Gastroesophageal sphincter (tissue), 4 donors: ENCODE results near the gene VSTM5. TPM values are rescaled to one million over a fixed set of nuclear protein-coding genes. Genes with fewer than 3 reads are reported as not detected.
A peak's percentile ranks its signal among the peaks of the same experiment; 100 is the strongest.
"Not testable (repeated sequence)": the region's sequence is repeated elsewhere in the genome, so short reads cannot be mapped to it uniquely, and the experiment has no call there.

Experiments used
- ATAC-seq: fragments of 150-250 bp; one replicate; pipeline ENCODE4 v1.9.1; 2016; ENCODE audit warnings: mild to moderate bottlenecking, moderate library complexity
- H3K27ac ChIP-seq, 4 donors: fragments of 200-600 bp; sonication (generic) in 3 of 4; 1 replicate in 3 of 4; 2 replicates in 1 of 4; pipeline ENCODE4 v1.5.1; 2016 to 2019
- H3K27me3 ChIP-seq: fragments of 200-600 bp; sonication (generic); one replicate; pipeline ENCODE4 v1.5.1; 2019
- H3K36me3 ChIP-seq, 2 donors: fragments of 200-600 bp; sonication (generic); one replicate each; pipeline ENCODE4 v1.5.1; 2019; ENCODE audit warnings: control low read depth in 1 of 2
- H3K4me1 ChIP-seq, 3 donors: fragments of 200-600 bp; sonication (generic); 1 replicate in 2 of 3; 2 replicates in 1 of 3; pipeline ENCODE4 v1.5.1; 2016 to 2019; ENCODE audit warnings: control low read depth in 2 of 3
- H3K4me3 ChIP-seq, 2 donors: fragments of 200-600 bp; sonication (generic); one replicate each; pipeline ENCODE4 v1.5.1; 2019; ENCODE audit warnings: mild to moderate bottlenecking in 1 of 2, moderate library complexity in 1 of 2
- H3K9me3 ChIP-seq, 3 donors: fragments of 200-600 bp; sonication (generic); one replicate each; pipeline ENCODE4 v1.5.1; 2017 to 2019; ENCODE audit warnings: control low read depth in 2 of 3
- EP300 ChIP-seq: sonication (generic); formaldehyde crosslinking; IDR thresholded peaks from one replicate; pipeline ENCODE4 v1.6.1; 2017; ENCODE audit warnings: antibody characterized with exemption, mild to moderate bottlenecking
- POLR2A ChIP-seq, 2 donors: fragments of 450-650 bp; IDR thresholded peaks; one replicate each; pipeline ENCODE4 v1.6.1; 2017; ENCODE audit warnings: antibody characterized with exemption in 2 of 2, mild to moderate bottlenecking in 2 of 2, moderate library complexity in 1 of 2
- POLR2AphosphoS5 ChIP-seq: sonication (generic); formaldehyde crosslinking; IDR thresholded peaks from one replicate; pipeline ENCODE4 v1.6.1; 2017; ENCODE audit warnings: antibody characterized with exemption
- WGBS, 2 donors: methylation state at CpG; one replicate each; pipeline ENCODE4 v1.1.5; 2018; ENCODE audit warnings: low coverage in 1 of 2; 5-methylcytosine and 5-hydroxymethylcytosine counted together
- total RNA-seq, 4 donors: library from RNA; depleted of rRNA; stranded (reverse); fragments of >200 nt; gene quantifications; one replicate each; pipeline ENCODE4 v1.1.0, GENCODE V29; 2016
- TF ChIP-seq, protein P1 (sequence below), 4 experiments: fragments of 200-600 bp in 2 of 4; fragments of 450-650 bp in 2 of 4; sonication (generic) in 1 of 4; IDR thresholded peaks; one replicate each; pipeline ENCODE4 v1.5.1; 2017 to 2019; ENCODE audit warnings: antibody characterized with exemption in 4 of 4, mild to moderate bottlenecking in 2 of 4, moderate library complexity in 2 of 4

The VSTM5 gene
- total RNA-seq, 4 donors from 2014 or later, result 0.13 TPM; not detected in 3

- Histone ChIP-seq H3K4me3 (peak overlapping the region; percentile 62 to 93), H3K36me3 (peaks cover 0 to 10% of the 10 kb centered on the region in 2 donors), H3K27me3 (no peaks in the 10 kb centered on the region), H3K27ac (peak overlapping the region in 3 of 4 donors; percentile 95 to 97 (median 95)), H3K9me3 (no peaks in the 10 kb centered on the region), H3K4me1 (peaks cover 9 to 44% (median 13%) of the 10 kb centered on the region in 3 donors)
- WGBS, 2 donors, result 0 to 1% methylated on average over 10 of the region's 10 CpGs
- peak; percentile 58 for ATAC-seq
- TF ChIP-seq EP300 (no peak), POLR2AphosphoS5 (no peak), POLR2A (IDR thresholded peaks at IDR 0.05) (no peak)
- TF ChIP-seq, protein P1, sequence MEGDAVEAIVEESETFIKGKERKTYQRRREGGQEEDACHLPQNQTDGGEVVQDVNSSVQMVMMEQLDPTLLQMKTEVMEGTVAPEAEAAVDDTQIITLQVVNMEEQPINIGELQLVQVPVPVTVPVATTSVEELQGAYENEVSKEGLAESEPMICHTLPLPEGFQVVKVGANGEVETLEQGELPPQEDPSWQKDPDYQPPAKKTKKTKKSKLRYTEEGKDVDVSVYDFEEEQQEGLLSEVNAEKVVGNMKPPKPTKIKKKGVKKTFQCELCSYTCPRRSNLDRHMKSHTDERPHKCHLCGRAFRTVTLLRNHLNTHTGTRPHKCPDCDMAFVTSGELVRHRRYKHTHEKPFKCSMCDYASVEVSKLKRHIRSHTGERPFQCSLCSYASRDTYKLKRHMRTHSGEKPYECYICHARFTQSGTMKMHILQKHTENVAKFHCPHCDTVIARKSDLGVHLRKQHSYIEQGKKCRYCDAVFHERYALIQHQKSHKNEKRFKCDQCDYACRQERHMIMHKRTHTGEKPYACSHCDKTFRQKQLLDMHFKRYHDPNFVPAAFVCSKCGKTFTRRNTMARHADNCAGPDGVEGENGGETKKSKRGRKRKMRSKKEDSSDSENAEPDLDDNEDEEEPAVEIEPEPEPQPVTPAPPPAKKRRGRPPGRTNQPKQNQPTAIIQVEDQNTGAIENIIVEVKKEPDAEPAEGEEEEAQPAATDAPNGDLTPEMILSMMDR (IDR thresholded peaks at IDR 0.05), result no peak
These were observed 66.7 kb downstream of the VSTM5 start for GRCh38 chr11:93783765-93784144.

- Histone ChIP-seq H3K9me3 (no peaks in the 10 kb centered on the region), H3K36me3 (peaks cover 0 to 6% of the 10 kb centered on the region in 2 donors), H3K4me3 (peak overlapping the region; percentile 62 to 93), H3K27ac (peak overlapping the region in 3 of 4 donors; percentile 95 to 97 (median 95)), H3K27me3 (no peaks in the 10 kb centered on the region), H3K4me1 (peaks cover 9 to 40% (median 13%) of the 10 kb centered on the region in 3 donors)
- ATAC-seq, result no peak
- 22 to 45% methylated on average over 4 to 7 of the region's 7 CpGs for WGBS, 2 donors
- TF ChIP-seq POLR2AphosphoS5 (no peak), EP300 (no peak), POLR2A (IDR thresholded peaks at IDR 0.05) (no peak)
- TF ChIP-seq, protein P1 (IDR thresholded peaks at IDR 0.05), result no peak
These were observed 67.1 kb downstream of the VSTM5 start for GRCh38 chr11:93783362-93783761.

- Histone ChIP-seq H3K27me3 (no peaks in the 10 kb centered on the region), H3K36me3 (no peaks in the 10 kb centered on the region), H3K9me3 (no peaks in the 10 kb centered on the region), H3K27ac (no peak overlapping the region), H3K4me1 (no peaks in the 10 kb centered on the region), H3K4me3 (no peak overlapping the region)
- WGBS, 2 donors, result 38 to 72% methylated on average over 2 of the region's 2 CpGs
- no peak for TF ChIP-seq EP300
- no peak for TF ChIP-seq POLR2A (IDR thresholded peaks at IDR 0.05)
- no peak for TF ChIP-seq POLR2AphosphoS5
- TF ChIP-seq, protein P1 (IDR thresholded peaks at IDR 0.05), result no peak
- ATAC-seq, result no peak
These were observed 75.1 kb downstream of the VSTM5 start for GRCh38 chr11:93775289-93775688.

DNA sequence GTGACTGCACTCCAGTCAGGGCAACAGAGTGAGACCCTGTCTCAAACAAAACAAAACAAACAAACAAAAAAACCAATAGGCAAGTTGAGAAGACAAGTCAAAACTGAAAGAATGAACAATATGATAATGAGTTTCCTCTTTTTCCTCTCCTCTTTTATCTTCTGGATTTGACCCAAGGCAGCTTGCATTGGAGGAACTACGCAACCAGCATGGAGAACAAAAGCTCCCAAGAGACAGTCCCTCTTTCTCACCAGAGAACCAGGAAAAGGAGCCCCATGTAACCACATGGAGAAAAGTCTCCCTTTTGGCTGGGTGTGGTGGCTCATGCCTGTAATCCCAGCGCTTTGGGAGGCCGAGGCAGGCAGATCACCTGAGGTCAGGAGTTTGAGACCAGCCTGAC is 75.9 kb downstream of the VSTM5 start:
- WGBS, 2 donors, result 86% methylated on average over 1 of the region's 3 CpGs; no CpG with 5 or more reads in 1 of the 2 donors
- not testable (repeated sequence) for ATAC-seq, H3K36me3 ChIP-seq, H3K4me1 ChIP-seq, H3K4me3 ChIP-seq, H3K9me3 ChIP-seq, H3K27ac ChIP-seq, H3K27me3 ChIP-seq

DNA sequence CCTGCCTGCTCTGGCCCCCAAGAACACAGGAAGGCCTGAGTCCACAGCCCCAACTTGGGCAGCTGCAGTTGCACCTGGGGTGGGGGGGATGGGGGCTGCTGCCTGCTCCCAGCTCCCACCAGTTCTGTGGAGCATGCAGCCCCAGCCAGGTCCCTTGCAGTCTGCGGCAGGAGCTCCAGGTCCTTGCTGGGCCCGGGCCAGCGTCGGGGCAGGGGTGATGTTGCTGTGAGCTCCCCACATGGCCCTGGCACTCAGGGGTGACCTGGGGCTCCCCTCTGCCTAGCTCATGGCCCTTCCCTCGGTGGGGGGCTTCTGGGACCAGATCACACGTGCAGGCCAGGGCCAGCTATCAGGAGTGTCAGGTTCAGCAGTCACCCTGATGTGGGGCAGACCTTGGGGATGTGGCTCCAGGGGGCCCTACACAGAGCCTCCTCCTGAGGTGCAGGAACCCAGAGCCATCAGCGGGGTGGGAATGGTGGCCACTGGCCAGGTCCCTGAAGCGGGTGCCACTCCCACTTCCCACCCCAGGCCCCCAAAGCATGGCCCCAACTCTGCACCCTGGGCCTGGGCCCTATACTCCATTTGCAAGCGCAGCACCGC is 76.7 kb downstream of the VSTM5 start:
- 100% methylated on average over 2 of the region's 10 CpGs; no CpG with 5 or more reads in 1 of the 2 donors for WGBS, 2 donors
- H3K27me3 ChIP-seq, result no peaks in the 10 kb centered on the region
- no peak for ATAC-seq
- no peaks in the 10 kb centered on the region for H3K9me3 ChIP-seq
- no peaks in the 10 kb centered on the region for H3K36me3 ChIP-seq
- H3K27ac ChIP-seq, result no peak overlapping the region
- TF ChIP-seq EP300 (no peak), POLR2AphosphoS5 (no peak)
- no peaks in the 10 kb centered on the region for H3K4me1 ChIP-seq
- no peak overlapping the region for H3K4me3 ChIP-seq

DNA sequence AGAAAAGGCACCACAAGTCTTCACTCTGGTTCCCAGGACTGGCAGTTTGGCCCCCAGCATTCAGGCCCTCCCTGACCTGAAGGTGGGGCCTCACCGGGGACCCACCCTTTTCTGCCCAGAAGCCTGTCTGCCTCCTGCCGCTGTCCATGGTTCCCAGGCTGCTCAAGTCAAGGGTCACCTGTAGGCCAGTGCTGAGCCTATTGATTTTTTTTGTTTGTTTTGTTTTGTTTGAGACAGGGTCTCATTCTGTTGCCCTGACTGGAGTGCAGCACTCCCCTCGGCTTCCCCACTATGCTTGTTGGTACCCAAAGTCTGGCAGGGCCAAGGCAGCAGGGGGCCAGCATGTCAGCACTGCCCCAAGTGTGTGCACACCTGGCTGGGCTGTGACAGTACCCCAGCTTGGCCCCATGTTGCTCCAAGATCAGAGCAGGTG is 77.4 kb downstream of the VSTM5 start:
- TF ChIP-seq POLR2A (IDR thresholded peaks at IDR 0.05) (no peak), EP300 (no peak), POLR2AphosphoS5 (no peak)
- TF ChIP-seq, protein P1 (IDR thresholded peaks at IDR 0.05), result no peak
- ATAC-seq, result no peak
- Histone ChIP-seq H3K4me1 (no peaks in the 10 kb centered on the region), H3K4me3 (no peak overlapping the region), H3K27ac (no peak overlapping the region), H3K9me3 (no peaks in the 10 kb centered on the region), H3K36me3 (no peaks in the 10 kb centered on the region), H3K27me3 (no peaks in the 10 kb centered on the region)
- 80% methylated on average over 1 of the region's 3 CpGs; no CpG with 5 or more reads in 1 of the 2 donors for WGBS, 2 donors
